Measurements from ENCODE around the gene TIPARP.

TIPARP gene

GRCh38 chr3:156674046-156674910 lies at the start of gene TIPARP:
TSS of gene TIPARP (plus strand) at chr3:156674590. CDS start at chr3:156677698, 3,108 bp downstream.
- FAIRE-seq, result peak; percentile 97

GRCh38 chr3:156626104-156626503 lies 48.3 kb upstream of the TIPARP start:
- DNase-seq (ENCODE audit: insufficient read length, low spot score) (no peak), FAIRE-seq (no peak)

More at GRCh38 chr3:156674046-156674910, at the start of gene TIPARP:
- peak; percentile 67 for DNase-seq (ENCODE audit: insufficient read length, low spot score)

GRCh38 chr3:156627946-156628569 lies 46.3 kb upstream of the TIPARP start:
- no peak for DNase-seq (ENCODE audit: insufficient read length, low spot score)
- FAIRE-seq, result no peak

- DNase-seq (ENCODE audit: insufficient read length, low spot score) (no peak), FAIRE-seq (no peak)
Observed at GRCh38 chr3:156628836-156629618, 45.4 kb upstream of the TIPARP start.

GRCh38 chr3:156630081-156630772 lies 44.2 kb upstream of the TIPARP start:
- FAIRE-seq (no peak), DNase-seq (ENCODE audit: insufficient read length, low spot score) (no peak)

GRCh38 chr3:156630773-156631093 lies 43.7 kb upstream of the TIPARP start:
- DNase-seq (ENCODE audit: insufficient read length, low spot score), result no peak

GRCh38 chr3:156631323-156631722 lies 43.1 kb upstream of the TIPARP start:
- DNase-seq (ENCODE audit: insufficient read length, low spot score) (no peak), FAIRE-seq (no peak)

More at GRCh38 chr3:156630773-156631093, 43.7 kb upstream of the TIPARP start:
- FAIRE-seq, result no peak

- DNase-seq (ENCODE audit: insufficient read length, low spot score), result no peak
- FAIRE-seq, result no peak
Observed at GRCh38 chr3:156632601-156633000, 41.8 kb upstream of the TIPARP start.

GRCh38 chr3:156633335-156633734 lies 41.1 kb upstream of the TIPARP start:
- FAIRE-seq, result no peak
- DNase-seq (ENCODE audit: insufficient read length, low spot score), result no peak

GRCh38 chr3:156635034-156635433 lies 39.4 kb upstream of the TIPARP start:
- FAIRE-seq, result no peak
- no peak for DNase-seq (ENCODE audit: insufficient read length, low spot score)

GRCh38 chr3:156635973-156636372 lies 38.4 kb upstream of the TIPARP start:
- no peak for FAIRE-seq
- no peak for DNase-seq (ENCODE audit: insufficient read length, low spot score)

- FAIRE-seq (no peak), DNase-seq (ENCODE audit: insufficient read length, low spot score) (no peak)
Observed at GRCh38 chr3:156637480-156638022, 36.8 kb upstream of the TIPARP start.

GRCh38 chr3:156638271-156638670 lies 36.1 kb upstream of the TIPARP start:
- FAIRE-seq (no peak), DNase-seq (ENCODE audit: insufficient read length, low spot score) (no peak)

- no peak for DNase-seq (ENCODE audit: insufficient read length, low spot score)
- no peak for FAIRE-seq
Observed at GRCh38 chr3:156639414-156640023, 34.9 kb upstream of the TIPARP start.

- DNase-seq (ENCODE audit: insufficient read length, low spot score) (no peak), FAIRE-seq (no peak)
Observed at GRCh38 chr3:156641618-156641975, 32.8 kb upstream of the TIPARP start.

GRCh38 chr3:156642750-156643728 lies 31.4 kb upstream of the TIPARP start:
- peak; percentile 84 for FAIRE-seq
- DNase-seq (ENCODE audit: insufficient read length, low spot score), result no peak

- peak; percentile 97 for FAIRE-seq
- DNase-seq (ENCODE audit: insufficient read length, low spot score), result peak; percentile 33
Observed at GRCh38 chr3:156643729-156644389, 30.5 kb upstream of the TIPARP start.

GRCh38 chr3:156644958-156645357 lies 29.4 kb upstream of the TIPARP start:
- no peak for FAIRE-seq
- no peak for DNase-seq (ENCODE audit: insufficient read length, low spot score)
